ENCODE data around the gene MEP1B.
"Not testable (repeated sequence)": the region's sequence is repeated elsewhere in the genome, so short reads cannot be mapped to it uniquely, and the experiment has no call there.

MEP1B gene

GRCh38 chr18:32174719-32175118, 15.1 kb upstream of the MEP1B start:
- Histone ChIP-seq H3K9me3 (ENCODE audit: control insufficient read depth, insufficient read depth, low read length) (no peaks in the 10 kb centered on the region), H3K36me3 (ENCODE audit: control insufficient read depth, insufficient read depth, low read length) (no peaks in the 10 kb centered on the region), H3K4me3 (ENCODE audit: low read depth, low read length) (no peak overlapping the region), H3K27me3 (ENCODE audit: control insufficient read depth, insufficient read depth, low read length) (no peaks in the 10 kb centered on the region), H3K4me1 (ENCODE audit: control insufficient read depth, insufficient read depth, low read length) (no peaks in the 10 kb centered on the region), H3K9ac (ENCODE audit: low read depth, low read length) (no peak overlapping the region), H3K27ac (ENCODE audit: low read depth, low read length) (no peak overlapping the region)

DNA sequence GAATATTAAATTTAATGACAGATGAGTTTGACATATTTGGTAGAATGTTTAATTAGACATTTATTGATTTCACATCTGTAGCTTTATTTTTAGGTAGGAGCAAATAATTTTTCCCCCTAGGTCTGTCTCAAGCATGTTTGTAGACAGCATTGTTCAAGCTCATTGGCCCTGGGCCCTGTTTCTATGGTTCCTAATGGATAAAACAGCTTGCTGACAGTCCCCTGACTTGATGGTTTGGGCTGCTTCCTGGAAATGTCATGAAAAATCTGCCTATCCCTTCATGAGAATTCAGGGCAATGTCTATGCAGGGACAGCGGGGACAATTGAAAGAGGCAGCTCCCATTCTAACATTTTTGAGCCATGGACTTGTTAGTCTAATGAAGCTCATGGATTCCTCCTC, 14.6 kb upstream of the MEP1B start:
- H3K36me3 ChIP-seq (ENCODE audit: control insufficient read depth, insufficient read depth, low read length), result no peaks in the 10 kb centered on the region
- H3K4me3 ChIP-seq (ENCODE audit: low read depth, low read length), result no peak overlapping the region
- no peak overlapping the region for H3K27ac ChIP-seq (ENCODE audit: low read depth, low read length)
- H3K4me1 ChIP-seq (ENCODE audit: control insufficient read depth, insufficient read depth, low read length), result no peaks in the 10 kb centered on the region
- no peaks in the 10 kb centered on the region for H3K9me3 ChIP-seq (ENCODE audit: control insufficient read depth, insufficient read depth, low read length)
- no peaks in the 10 kb centered on the region for H3K27me3 ChIP-seq (ENCODE audit: control insufficient read depth, insufficient read depth, low read length)
- no peak overlapping the region for H3K9ac ChIP-seq (ENCODE audit: low read depth, low read length)

GRCh38 chr18:32176745-32177144, 13.1 kb upstream of the MEP1B start:
- not testable (repeated sequence) for H3K27me3 ChIP-seq (ENCODE audit: control insufficient read depth, insufficient read depth, low read length); H3K9me3 ChIP-seq (ENCODE audit: control insufficient read depth, insufficient read depth, low read length); H3K36me3 ChIP-seq (ENCODE audit: control insufficient read depth, insufficient read depth, low read length); H3K4me3 ChIP-seq (ENCODE audit: low read depth, low read length); H3K4me1 ChIP-seq (ENCODE audit: control insufficient read depth, insufficient read depth, low read length); H3K9ac ChIP-seq (ENCODE audit: low read depth, low read length); H3K27ac ChIP-seq (ENCODE audit: low read depth, low read length)

GRCh38 chr18:32177530-32177929, 12.3 kb upstream of the MEP1B start:
- Histone ChIP-seq H3K27me3 (ENCODE audit: control insufficient read depth, insufficient read depth, low read length) (no peaks in the 10 kb centered on the region), H3K9me3 (ENCODE audit: control insufficient read depth, insufficient read depth, low read length) (no peaks in the 10 kb centered on the region), H3K9ac (ENCODE audit: low read depth, low read length) (no peak overlapping the region), H3K4me3 (ENCODE audit: low read depth, low read length) (no peak overlapping the region), H3K36me3 (ENCODE audit: control insufficient read depth, insufficient read depth, low read length) (no peaks in the 10 kb centered on the region), H3K4me1 (ENCODE audit: control insufficient read depth, insufficient read depth, low read length) (no peaks in the 10 kb centered on the region), H3K27ac (ENCODE audit: low read depth, low read length) (no peak overlapping the region)

GRCh38 chr18:32183503-32183902, 6.3 kb upstream of the MEP1B start:
- H3K4me3 ChIP-seq (ENCODE audit: low read depth, low read length), result no peak overlapping the region
- H3K36me3 ChIP-seq (ENCODE audit: control insufficient read depth, insufficient read depth, low read length), result no peaks in the 10 kb centered on the region
- no peaks in the 10 kb centered on the region for H3K27me3 ChIP-seq (ENCODE audit: control insufficient read depth, insufficient read depth, low read length)
- H3K4me1 ChIP-seq (ENCODE audit: control insufficient read depth, insufficient read depth, low read length), result no peaks in the 10 kb centered on the region
- H3K9ac ChIP-seq (ENCODE audit: low read depth, low read length), result no peak overlapping the region
- no peak overlapping the region for H3K27ac ChIP-seq (ENCODE audit: low read depth, low read length)
- no peaks in the 10 kb centered on the region for H3K9me3 ChIP-seq (ENCODE audit: control insufficient read depth, insufficient read depth, low read length)

DNA sequence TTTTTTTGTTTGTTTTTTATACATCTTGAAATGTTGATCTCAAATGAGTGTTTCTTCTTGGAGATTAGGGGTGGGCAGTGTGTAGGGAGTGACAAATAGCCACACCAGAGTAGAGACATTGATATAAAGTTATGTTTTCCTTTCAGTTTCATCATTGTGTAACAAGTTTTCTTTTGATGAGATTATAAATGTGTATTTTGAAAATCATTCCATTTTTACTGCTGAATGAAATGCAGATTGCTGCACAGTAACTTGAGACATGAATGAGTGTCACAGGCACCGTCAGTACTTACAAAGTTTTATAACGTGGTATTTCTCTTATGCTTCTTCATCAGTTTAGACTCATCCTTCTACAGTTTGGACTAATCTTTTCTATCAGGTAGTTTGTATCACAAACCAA, 370 bp downstream of the MEP1B start:
- no peaks in the 10 kb centered on the region for H3K4me1 ChIP-seq (ENCODE audit: control insufficient read depth, insufficient read depth, low read length)
- H3K4me3 ChIP-seq (ENCODE audit: low read depth, low read length), result no peak overlapping the region
- H3K9ac ChIP-seq (ENCODE audit: low read depth, low read length), result no peak overlapping the region
- no peaks in the 10 kb centered on the region for H3K36me3 ChIP-seq (ENCODE audit: control insufficient read depth, insufficient read depth, low read length)
- H3K27ac ChIP-seq (ENCODE audit: low read depth, low read length), result no peak overlapping the region
- H3K27me3 ChIP-seq (ENCODE audit: control insufficient read depth, insufficient read depth, low read length), result no peaks in the 10 kb centered on the region
- no peaks in the 10 kb centered on the region for H3K9me3 ChIP-seq (ENCODE audit: control insufficient read depth, insufficient read depth, low read length)

GRCh38 chr18:32195881-32196815, 6.3 kb downstream of the MEP1B start:
- Histone ChIP-seq H3K27ac (ENCODE audit: low read depth, low read length) (no peak overlapping the region), H3K36me3 (ENCODE audit: control insufficient read depth, insufficient read depth, low read length) (no peaks in the 10 kb centered on the region), H3K4me3 (ENCODE audit: low read depth, low read length) (no peak overlapping the region), H3K9me3 (ENCODE audit: control insufficient read depth, insufficient read depth, low read length) (no peaks in the 10 kb centered on the region), H3K4me1 (ENCODE audit: control insufficient read depth, insufficient read depth, low read length) (no peaks in the 10 kb centered on the region), H3K27me3 (ENCODE audit: control insufficient read depth, insufficient read depth, low read length) (no peaks in the 10 kb centered on the region), H3K9ac (ENCODE audit: low read depth, low read length) (no peak overlapping the region)

DNA sequence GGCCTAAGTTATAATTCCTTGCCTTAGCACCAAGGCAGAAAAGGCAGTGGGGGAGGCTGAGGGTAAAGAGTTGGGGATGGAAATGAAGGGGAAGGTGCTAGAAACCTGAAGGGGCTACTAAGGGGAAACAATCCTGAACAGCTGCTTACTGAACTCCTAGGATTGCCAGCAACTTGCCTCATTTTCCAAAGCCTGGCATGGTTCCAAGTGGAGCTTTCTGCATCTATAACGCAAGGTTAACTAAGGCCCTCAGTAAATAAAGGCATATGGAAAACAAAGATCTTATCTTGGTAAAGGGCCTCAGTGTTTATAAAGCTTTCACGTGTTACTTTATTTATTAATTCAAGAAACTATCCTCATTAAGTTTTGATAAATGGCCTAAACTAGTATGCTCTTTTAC, 10.9 kb downstream of the MEP1B start:
- H3K27ac ChIP-seq (ENCODE audit: low read depth, low read length), result no peak overlapping the region
- H3K4me1 ChIP-seq (ENCODE audit: control insufficient read depth, insufficient read depth, low read length), result no peaks in the 10 kb centered on the region
- H3K9ac ChIP-seq (ENCODE audit: low read depth, low read length), result no peak overlapping the region
- no peak overlapping the region for H3K4me3 ChIP-seq (ENCODE audit: low read depth, low read length)
- no peaks in the 10 kb centered on the region for H3K27me3 ChIP-seq (ENCODE audit: control insufficient read depth, insufficient read depth, low read length)
- H3K9me3 ChIP-seq (ENCODE audit: control insufficient read depth, insufficient read depth, low read length), result no peaks in the 10 kb centered on the region
- no peaks in the 10 kb centered on the region for H3K36me3 ChIP-seq (ENCODE audit: control insufficient read depth, insufficient read depth, low read length)

DNA sequence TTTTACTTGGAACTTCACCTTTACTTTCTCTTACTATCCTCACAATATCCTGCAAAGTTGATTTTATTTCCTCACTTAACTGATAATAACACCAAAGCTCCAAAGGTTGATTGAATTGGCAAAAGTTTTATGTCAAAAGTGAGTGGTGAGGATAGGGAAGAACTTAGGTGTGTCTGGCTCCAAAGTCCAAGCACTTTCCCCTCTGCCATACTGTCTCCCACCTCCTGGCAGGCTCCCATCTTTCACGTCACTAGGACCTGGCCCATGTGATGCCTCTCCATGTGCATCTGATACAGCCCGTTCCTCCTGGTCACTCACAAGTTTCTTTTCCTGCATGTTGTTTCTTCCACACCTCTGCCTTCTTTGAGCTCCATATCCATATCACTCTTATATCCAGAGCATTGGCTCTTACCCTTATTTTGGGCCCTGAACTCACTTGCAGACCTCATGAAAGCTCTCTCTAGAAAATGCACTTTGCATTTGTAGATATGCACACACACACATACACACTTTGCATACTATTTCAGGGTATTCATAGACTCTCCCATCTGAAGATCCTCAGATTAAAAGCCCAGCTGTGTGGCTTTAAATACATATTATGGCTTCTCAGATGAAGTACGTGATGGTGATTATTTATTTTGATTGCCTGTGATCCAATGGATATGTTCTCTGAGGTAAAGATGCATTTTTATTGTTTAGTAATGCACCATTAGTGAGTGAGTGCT, 12.3 kb downstream of the MEP1B start:
- Histone ChIP-seq H3K27ac (ENCODE audit: low read depth, low read length) (no peak overlapping the region), H3K36me3 (ENCODE audit: control insufficient read depth, insufficient read depth, low read length) (no peaks in the 10 kb centered on the region), H3K4me3 (ENCODE audit: low read depth, low read length) (no peak overlapping the region), H3K9me3 (ENCODE audit: control insufficient read depth, insufficient read depth, low read length) (no peaks in the 10 kb centered on the region), H3K4me1 (ENCODE audit: control insufficient read depth, insufficient read depth, low read length) (no peaks in the 10 kb centered on the region), H3K9ac (ENCODE audit: low read depth, low read length) (no peak overlapping the region), H3K27me3 (ENCODE audit: control insufficient read depth, insufficient read depth, low read length) (no peaks in the 10 kb centered on the region)

DNA sequence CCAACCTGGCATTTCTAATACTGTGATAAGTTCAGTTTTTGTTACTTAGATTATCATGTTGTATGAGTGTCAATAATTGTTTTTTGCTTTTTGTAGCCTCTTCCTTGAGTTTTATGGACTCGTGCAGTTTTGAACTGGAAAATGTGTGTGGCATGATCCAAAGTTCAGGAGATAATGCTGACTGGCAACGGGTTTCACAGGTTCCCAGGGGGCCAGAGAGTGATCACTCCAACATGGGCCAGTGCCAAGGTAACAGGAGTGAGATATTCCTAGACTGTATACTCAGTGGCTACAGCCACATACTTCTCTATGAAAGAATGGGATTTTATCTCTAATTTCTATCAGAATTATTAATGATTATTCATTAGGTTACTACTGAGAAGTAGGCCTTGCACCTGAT, 18.2 kb downstream of the MEP1B start:
- H3K4me3 ChIP-seq (ENCODE audit: low read depth, low read length), result no peak overlapping the region

DNA sequence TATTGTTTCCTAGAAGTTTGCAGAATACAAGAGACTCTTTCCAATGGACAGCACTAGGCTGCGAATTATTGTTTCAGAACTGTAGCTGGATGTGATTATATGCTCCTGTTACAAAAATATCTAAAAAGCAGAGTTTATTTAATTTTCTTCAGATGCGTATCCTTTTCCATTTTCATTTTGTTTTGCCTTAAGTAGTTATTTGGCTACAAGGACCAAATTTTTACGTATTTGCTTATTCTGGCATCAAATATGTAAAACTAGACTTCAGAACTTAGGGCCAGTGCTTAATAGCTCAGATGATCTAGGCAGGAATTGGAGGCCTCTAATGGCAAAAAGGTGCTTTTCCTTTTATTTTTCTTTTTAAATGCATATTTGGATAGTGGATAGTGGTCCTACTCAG, 18.7 kb downstream of the MEP1B start:
- Histone ChIP-seq H3K27me3 (ENCODE audit: control insufficient read depth, insufficient read depth, low read length) (no peaks in the 10 kb centered on the region), H3K9me3 (ENCODE audit: control insufficient read depth, insufficient read depth, low read length) (no peaks in the 10 kb centered on the region), H3K4me1 (ENCODE audit: control insufficient read depth, insufficient read depth, low read length) (no peaks in the 10 kb centered on the region), H3K27ac (ENCODE audit: low read depth, low read length) (no peak overlapping the region), H3K4me3 (ENCODE audit: low read depth, low read length) (no peak overlapping the region), H3K9ac (ENCODE audit: low read depth, low read length) (no peak overlapping the region), H3K36me3 (ENCODE audit: control insufficient read depth, insufficient read depth, low read length) (no peaks in the 10 kb centered on the region)

More for the DNA sequence above, 18.2 kb downstream of the MEP1B start:
- Histone ChIP-seq H3K9me3 (ENCODE audit: control insufficient read depth, insufficient read depth, low read length) (no peaks in the 10 kb centered on the region), H3K9ac (ENCODE audit: low read depth, low read length) (no peak overlapping the region), H3K36me3 (ENCODE audit: control insufficient read depth, insufficient read depth, low read length) (no peaks in the 10 kb centered on the region), H3K27ac (ENCODE audit: low read depth, low read length) (no peak overlapping the region), H3K4me1 (ENCODE audit: control insufficient read depth, insufficient read depth, low read length) (no peaks in the 10 kb centered on the region), H3K27me3 (ENCODE audit: control insufficient read depth, insufficient read depth, low read length) (no peaks in the 10 kb centered on the region)
